Measurements from ENCODE around the gene C2orf78.

C2orf78 gene

GRCh38 chr2:73841912-73842738, 58.1 kb downstream of the C2orf78 start:
- H3K4me2 ChIP-seq (ENCODE audit: insufficient read depth, low read length), result no peak overlapping the region

GRCh38 chr2:73842739-73843019, 58.7 kb downstream of the C2orf78 start:
- TF ChIP-seq EZH2 (IDR thresholded peaks at IDR 0.05; ENCODE audit: borderline replicate concordance, low read depth, low read length, severe bottlenecking), result no peak
- TF ChIP-seq CTCF (IDR thresholded peaks at IDR 0.05; ENCODE audit: borderline replicate concordance, extremely low read depth, low read length, poor library complexity, severe bottlenecking), result no peak
- H3K36me3 ChIP-seq (ENCODE audit: insufficient read depth, low read length), result peaks cover 69% of the 10 kb centered on the region
- peaks cover 3% of the 10 kb centered on the region; the same call in 1 of the 2 replicates for H4K20me1 ChIP-seq (ENCODE audit: insufficient read depth, low read length)
- H2AFZ ChIP-seq (ENCODE audit: low read depth, low read length), result no peak overlapping the region
- no peaks in the 10 kb centered on the region for H3K9me3 ChIP-seq (ENCODE audit: insufficient read depth, low read length, severe bottlenecking)
- ATAC-seq (ENCODE audit: insufficient read depth, low read depth), result no peak
- no peak for DNase-seq
- H3K27ac ChIP-seq (ENCODE audit: low read length), result no peak overlapping the region
- H3K4me1 ChIP-seq (ENCODE audit: insufficient read depth, low read length), result no peaks in the 10 kb centered on the region
- H3K27me3 ChIP-seq (ENCODE audit: insufficient read depth, low read length, poor library complexity), result no peaks in the 10 kb centered on the region
- H3K79me2 ChIP-seq (ENCODE audit: insufficient read depth, low read length), result peaks cover 19% of the 10 kb centered on the region
- H3K4me2 ChIP-seq (ENCODE audit: insufficient read depth, low read length), result no peak overlapping the region
- H3K9ac ChIP-seq (ENCODE audit: low read depth, low read length), result no peak overlapping the region
- no peak overlapping the region for H3K4me3 ChIP-seq (ENCODE audit: low read depth in 1 of 2, low read length in 2 of 2)

More at GRCh38 chr2:73841912-73842738, 58.1 kb downstream of the C2orf78 start:
- peaks cover 64% of the 10 kb centered on the region for H3K36me3 ChIP-seq (ENCODE audit: insufficient read depth, low read length)
- peaks cover 19% of the 10 kb centered on the region for H3K79me2 ChIP-seq (ENCODE audit: insufficient read depth, low read length)
- DNase-seq, result no peak
- ATAC-seq (ENCODE audit: insufficient read depth, low read depth), result no peak
- H3K9ac ChIP-seq (ENCODE audit: low read depth, low read length), result no peak overlapping the region
- H3K4me3 ChIP-seq (ENCODE audit: low read depth in 1 of 2, low read length in 2 of 2), result no peak overlapping the region
- no peaks in the 10 kb centered on the region for H3K27me3 ChIP-seq (ENCODE audit: insufficient read depth, low read length, poor library complexity)
- H3K4me1 ChIP-seq (ENCODE audit: insufficient read depth, low read length), result no peaks in the 10 kb centered on the region
- no peaks in the 10 kb centered on the region for H3K9me3 ChIP-seq (ENCODE audit: insufficient read depth, low read length, severe bottlenecking)
- H3K27ac ChIP-seq (ENCODE audit: low read length), result no peak overlapping the region
- H2AFZ ChIP-seq (ENCODE audit: low read depth, low read length), result no peak overlapping the region
- TF ChIP-seq EZH2 (IDR thresholded peaks at IDR 0.05; ENCODE audit: borderline replicate concordance, low read depth, low read length, severe bottlenecking), result no peak
- TF ChIP-seq CTCF (IDR thresholded peaks at IDR 0.05; ENCODE audit: borderline replicate concordance, extremely low read depth, low read length, poor library complexity, severe bottlenecking), result no peak
- peaks cover 3% of the 10 kb centered on the region; the same call in 1 of the 2 replicates for H4K20me1 ChIP-seq (ENCODE audit: insufficient read depth, low read length)

DNA sequence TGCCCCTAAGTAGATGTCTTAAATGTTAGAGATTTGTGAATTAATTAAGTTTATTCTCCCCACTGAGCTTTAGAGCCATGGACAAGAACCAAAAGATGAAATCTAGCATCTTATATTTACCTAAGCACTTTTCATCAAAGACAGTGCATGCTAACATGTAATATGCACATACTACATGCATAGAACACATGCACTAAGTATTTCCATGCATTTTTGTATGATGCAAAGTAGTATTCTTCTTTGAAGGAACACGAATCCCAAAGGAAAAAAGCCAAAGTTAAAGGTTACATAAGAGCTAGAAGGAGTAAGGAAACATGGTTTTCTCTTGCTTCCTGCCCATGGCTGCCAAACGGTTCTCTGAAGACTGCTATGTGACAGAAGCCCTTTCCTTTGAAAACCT, 60.1 kb downstream of the C2orf78 start:
- Histone ChIP-seq H4K20me1 (ENCODE audit: insufficient read depth, low read length) (peaks cover 3% of the 10 kb centered on the region; the same call in 1 of the 2 replicates), H3K79me2 (ENCODE audit: insufficient read depth, low read length) (peaks cover 17% of the 10 kb centered on the region), H3K27me3 (ENCODE audit: insufficient read depth, low read length, poor library complexity) (no peaks in the 10 kb centered on the region), H3K36me3 (ENCODE audit: insufficient read depth, low read length) (peaks cover 71% of the 10 kb centered on the region), H3K4me1 (ENCODE audit: insufficient read depth, low read length) (no peaks in the 10 kb centered on the region), H2AFZ (ENCODE audit: low read depth, low read length) (no peak overlapping the region), H3K27ac (ENCODE audit: low read length) (0 out of 2 replicates have a peak overlapping the region, but pooled peaks have one; percentile 4), H3K9me3 (ENCODE audit: insufficient read depth, low read length, severe bottlenecking) (no peaks in the 10 kb centered on the region), H3K4me3 (ENCODE audit: low read depth in 1 of 2, low read length in 2 of 2) (no peak overlapping the region), H3K4me2 (ENCODE audit: insufficient read depth, low read length) (no peak overlapping the region), H3K9ac (ENCODE audit: low read depth, low read length) (no peak overlapping the region)
- ATAC-seq (ENCODE audit: insufficient read depth, low read depth), result no peak
- TF ChIP-seq EZH2 (IDR thresholded peaks at IDR 0.05; ENCODE audit: borderline replicate concordance, low read depth, low read length, severe bottlenecking), result no peak
- no peak for TF ChIP-seq CTCF (IDR thresholded peaks at IDR 0.05; ENCODE audit: borderline replicate concordance, extremely low read depth, low read length, poor library complexity, severe bottlenecking)
- no peak for DNase-seq
